GM12878 (cell line): ENCODE results near the gene LCN9. TPM values are rescaled to one million over a fixed set of nuclear protein-coding genes. Genes with fewer than 3 reads are reported as not detected.

Experiments used
- ATAC-seq: fragments of 200-7000 bp; cut with Tn5 transposase; 3 replicates; pipeline ENCODE4 v1.9.1; 2020; ENCODE audit warnings: mild to moderate bottlenecking, moderate library complexity
- BruUV-seq: library from RNA; stranded (reverse); fragments of 400-500 nt; replicated peaks from 2 replicates; lab custom pipeline; 2021; lab: Mats Ljungman, UMichigan
- CTCF ChIA-PET: fragments of 300-600 bp; sonication (Branson Sonifier 250); formaldehyde crosslinking; extraction: SDS; loops from one replicate; lab custom pipeline; 2021; ENCODE audit warnings: inconsistent platforms; lab: Yijun Ruan, JAX
- POLR2A ChIA-PET: fragments of 350-600 bp; formaldehyde crosslinking; extraction: SDS; loops from one replicate; lab custom pipeline; 2021; ENCODE audit warnings: inconsistent platforms; lab: Charles Lee
- RAD21 ChIA-PET: fragments of 300-600 bp; sonication (Branson Sonifier 250); formaldehyde crosslinking; loops from one replicate; lab custom pipeline; 2023; ENCODE audit warnings: antibody characterized with exemption; ENCODE audit not compliant: unreplicated experiment; lab: Charles Lee
- SMC1A ChIA-PET: fragments of 300-600 bp; sonication (Branson Sonifier 250); formaldehyde crosslinking; loops from one replicate; lab custom pipeline; 2023; ENCODE audit not compliant: unreplicated experiment, uncharacterized antibody; lab: Charles Lee
- DNase-seq: peaks from one replicate; pipeline ENCODE4 v3.0.0-alpha.2; 2011; ENCODE audit warnings: low read depth, low spot score
- FAIRE-seq: peaks from 3 replicates; lab custom pipeline; 2011; peaks lifted over from hg19 to GRCh38; lab: Jason Lieb, UNC
- H2AFZ ChIP-seq: 2 replicates; pipeline ENCODE4 v1.6.0; 2011; ENCODE audit warnings: low read depth, low read length, control low read depth; ENCODE audit not compliant: control insufficient read depth
- H3K27ac ChIP-seq: 2 replicates; pipeline ENCODE4 v1.5.1; 2011; ENCODE audit warnings: control low read depth; ENCODE audit not compliant: control insufficient read depth, insufficient read depth
- H3K27me3 ChIP-seq, 2 experiments: replicated peaks in 1 of 2; 2 replicates each; pipeline versions ENCODE4 v1.6.0 to v1.6.1; 2011; ENCODE audit warnings: low read length in 1 of 2; ENCODE audit not compliant: control insufficient read depth in 2 of 2, insufficient read depth in 2 of 2
- H3K36me3 ChIP-seq, 2 experiments: 2 replicates each; pipeline ENCODE4 v1.5.1; 2011; ENCODE audit warnings: low read length in 1 of 2; ENCODE audit not compliant: control insufficient read depth in 2 of 2, insufficient read depth in 2 of 2
- H3K4me1 ChIP-seq: 2 replicates; pipeline ENCODE4 v1.6.1; 2011; ENCODE audit warnings: mild to moderate bottlenecking, low read length, moderate library complexity, mixed read lengths; ENCODE audit not compliant: control insufficient read depth, insufficient read depth
- H3K4me2 ChIP-seq: 2 replicates; pipeline ENCODE4 v1.6.0; 2011; ENCODE audit warnings: control low read depth; ENCODE audit not compliant: control insufficient read depth, insufficient read depth
- H3K4me3 ChIP-seq: fragments of 200-600 bp; sonication (generic); 2 replicates; pipeline ENCODE4 v1.5.1; 2016
- H3K79me2 ChIP-seq: 2 replicates; pipeline ENCODE4 v1.6.0; 2011; ENCODE audit warnings: low read length; ENCODE audit not compliant: control insufficient read depth, insufficient read depth
- H3K9ac ChIP-seq: 2 replicates; pipeline ENCODE4 v1.8.0; 2011; ENCODE audit warnings: low read length, control low read depth, mixed read lengths; ENCODE audit not compliant: control insufficient read depth, insufficient read depth
- H3K9me3 ChIP-seq: replicated peaks from 3 replicates; pipeline ENCODE4 v1.5.1; 2011; ENCODE audit warnings: mild to moderate bottlenecking, low read length; ENCODE audit not compliant: control insufficient read depth, insufficient read depth
- H4K20me1 ChIP-seq: 2 replicates; pipeline ENCODE4 v1.6.0; 2011; ENCODE audit not compliant: control insufficient read depth, insufficient read depth
- E2F8 ChIP-seq: fragments of 450-650 bp; IDR thresholded peaks from 2 replicates; pipeline ENCODE4 v1.6.1; 2018; ENCODE audit warnings: mild to moderate bottlenecking, low read depth, moderate library complexity; ENCODE audit not compliant: partially characterized antibody
- FOXM1 ChIP-seq: IDR thresholded peaks from 2 replicates; pipeline ENCODE4 v1.6.1; 2012; ENCODE audit warnings: low read depth, mild to moderate bottlenecking, inconsistent platforms, low read length, moderate library complexity
- MEF2A ChIP-seq: IDR thresholded peaks from 2 replicates; pipeline ENCODE4 v1.6.1; 2011; ENCODE audit warnings: low read depth, mild to moderate bottlenecking, low read length, moderate library complexity; ENCODE audit not compliant: insufficient read depth
- MLLT1 ChIP-seq: fragments of 450-650 bp; IDR thresholded peaks from 2 replicates; pipeline ENCODE4 v1.6.1; 2016; ENCODE audit warnings: mild to moderate bottlenecking
- MTA2 ChIP-seq: fragments of 450-650 bp; IDR thresholded peaks from 2 replicates; pipeline ENCODE4 v1.6.1; 2016; ENCODE audit warnings: low read depth, mild to moderate bottlenecking, moderate library complexity
- NR2C1 ChIP-seq: fragments of 450-650 bp; IDR thresholded peaks from 2 replicates; pipeline ENCODE4 v1.6.1; 2017; ENCODE audit warnings: antibody characterized with exemption, mild to moderate bottlenecking, moderate library complexity
- SMC3 ChIP-seq: IDR thresholded peaks from 2 replicates; pipeline ENCODE4 v1.6.1; 2011; ENCODE audit warnings: low read length, improper control_type of control experiment, borderline replicate concordance
- YY1 ChIP-seq: IDR thresholded peaks from 2 replicates; pipeline ENCODE4 v1.6.1; 2011; ENCODE audit warnings: low read depth, mild to moderate bottlenecking, low read length
- ZBTB4 ChIP-seq: fragments of 450-650 bp; formaldehyde crosslinking; IDR thresholded peaks from 2 replicates; pipeline ENCODE4 v1.4.0; 2022; ENCODE audit warnings: mild to moderate bottlenecking, moderate library complexity
- WGBS: methylation state at CpG from one replicate; pipeline ENCODE4 v1.1.6; 2016; ENCODE audit warnings: low lambda C conversion rate; ENCODE audit not compliant: insufficient replicate concordance, insufficient coverage; ENCODE audit errors: missing lambda C conversion rate; 5-methylcytosine and 5-hydroxymethylcytosine counted together
- in situ Hi-C: fragments of 300-500 bp; cut with MboI; formaldehyde crosslinking; loops from 9 replicates; pipeline ENCODE4 v1.14.3; 2018; ENCODE audit warnings: mixed read lengths
- intact Hi-C: fragments of 100-400 bp; cut with micrococcal nuclease; formaldehyde crosslinking; loops from one replicate; pipeline ENCODE4 v1.14.2; 2022; ENCODE audit not compliant: unreplicated experiment
- polyA plus RNA-seq, 11 experiments: library from polyadenylated mRNA; depleted of rRNA in 4 of 11; unstranded in 6 of 11; stranded (reverse) in 5 of 11; fragments of >200 nt; fragmentation: Nextera tagmentation in 4 of 11; fragmentation: Illumina TruSeq in 1 of 11; extraction: Ambion mirVana in 4 of 11; extraction: Trizol in 1 of 11; gene quantifications; 1 replicate in 1 of 11; 2 replicates in 10 of 11; pipeline versions ENCODE4 v1.2.1 to v1.2.3, GENCODE V29; 2011 to 2016; ENCODE audit warnings: inconsistent platforms in 2 of 11, missing spikeins in 2 of 11, low read depth in 1 of 11
- total RNA-seq, 4 experiments: library from RNA; depleted of rRNA in 3 of 4; stranded (reverse); fragments of >200 nt in 3 of 4; fragmentation: Illumina TruSeq in 1 of 4; extraction: Trizol in 1 of 4; gene quantifications; 2 replicates each; pipeline versions ENCODE4 v1.2.1 to v1.2.3, GENCODE V29; 2013 to 2021
- TF ChIP-seq, protein P1 (sequence below): IDR thresholded peaks from 2 replicates; pipeline ENCODE4 v1.6.1; 2011; ENCODE audit warnings: borderline replicate concordance, low read depth, mild to moderate bottlenecking, moderate library complexity, mixed read lengths, low read length; ENCODE audit not compliant: insufficient read depth; ENCODE audit errors: extremely low read length
- TF ChIP-seq, protein P2 (sequence below): IDR thresholded peaks from 2 replicates; pipeline ENCODE4 v1.6.1; 2012; ENCODE audit warnings: low read depth, low read length, improper control_type of control experiment

LCN9 gene
- total and polyA plus RNA-seq, 10 of the 15 experiments (the other 5 are each of a cell fraction or from before 2014, with no cell fraction given): not detected

- Histone ChIP-seq H3K79me2 (no peaks in the 10 kb centered on the region), H3K4me3 (no peak overlapping the region), H3K9me3 (no peaks in the 10 kb centered on the region), H3K4me1 (no peaks in the 10 kb centered on the region), H3K36me3 (no peaks in the 10 kb centered on the region), H3K27me3 (no peaks in the 10 kb centered on the region; a peak in 2 of 4 replicates), H3K4me2 (no peak overlapping the region), H3K27ac (no peak overlapping the region), H4K20me1 (no peaks in the 10 kb centered on the region), H2AFZ (no peak overlapping the region), H3K9ac (no peak overlapping the region)
- no peak for DNase-seq
- no TSS peak for BruUV-seq
- no peak for FAIRE-seq
- no peak for ATAC-seq
- in situ Hi-C loops (no loop called here), intact Hi-C loops (no loop called here)
- RAD21 ChIA-PET: no interaction called here
- no peak for TF ChIP-seq E2F8
- TF ChIP-seq NR2C1: no peak
- TF ChIP-seq YY1: no peak
- no peak for TF ChIP-seq MTA2
- TF ChIP-seq ZBTB4: no peak
- TF ChIP-seq FOXM1: no peak
- TF ChIP-seq, protein P1, sequence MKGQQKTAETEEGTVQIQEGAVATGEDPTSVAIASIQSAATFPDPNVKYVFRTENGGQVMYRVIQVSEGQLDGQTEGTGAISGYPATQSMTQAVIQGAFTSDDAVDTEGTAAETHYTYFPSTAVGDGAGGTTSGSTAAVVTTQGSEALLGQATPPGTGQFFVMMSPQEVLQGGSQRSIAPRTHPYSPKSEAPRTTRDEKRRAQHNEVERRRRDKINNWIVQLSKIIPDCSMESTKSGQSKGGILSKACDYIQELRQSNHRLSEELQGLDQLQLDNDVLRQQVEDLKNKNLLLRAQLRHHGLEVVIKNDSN: no peak
- TF ChIP-seq MEF2A: no peak
- TF ChIP-seq, protein P2, sequence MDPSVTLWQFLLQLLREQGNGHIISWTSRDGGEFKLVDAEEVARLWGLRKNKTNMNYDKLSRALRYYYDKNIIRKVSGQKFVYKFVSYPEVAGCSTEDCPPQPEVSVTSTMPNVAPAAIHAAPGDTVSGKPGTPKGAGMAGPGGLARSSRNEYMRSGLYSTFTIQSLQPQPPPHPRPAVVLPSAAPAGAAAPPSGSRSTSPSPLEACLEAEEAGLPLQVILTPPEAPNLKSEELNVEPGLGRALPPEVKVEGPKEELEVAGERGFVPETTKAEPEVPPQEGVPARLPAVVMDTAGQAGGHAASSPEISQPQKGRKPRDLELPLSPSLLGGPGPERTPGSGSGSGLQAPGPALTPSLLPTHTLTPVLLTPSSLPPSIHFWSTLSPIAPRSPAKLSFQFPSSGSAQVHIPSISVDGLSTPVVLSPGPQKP: no peak
- no peak for TF ChIP-seq SMC3
- no peak for TF ChIP-seq MLLT1
- SMC1A ChIA-PET: no interaction called here
- POLR2A ChIA-PET: no interaction called here
- 60% methylated on average over 10 of the region's 10 CpGs for WGBS
- CTCF ChIA-PET: no interaction called here
Measured at GRCh38 chr9:135689011-135689410, 25.9 kb downstream of the LCN9 start.
